Measurements from ENCODE around the gene VAC14. TPM values are rescaled to one million over a fixed set of nuclear protein-coding genes. Genes with fewer than 3 reads are reported as not detected.

Gene VAC14
- total and polyA plus RNA-seq, 9 donors: 19.5 to 28.9 (median 25.2) TPM

GRCh38 chr16:70687671-70688245 lies 113.2 kb downstream of the VAC14 start:
- Histone ChIP-seq H3K4me1 (ENCODE audit: control insufficient read depth, insufficient read depth, low read length) (peaks cover 91% of the 10 kb centered on the region), H3K9me3 (replicated peaks; ENCODE audit: control insufficient read depth, low read depth, low read length) (no peaks in the 10 kb centered on the region), H3K4me3 (ENCODE audit: low read length) (no peak overlapping the region), H3K36me3 (ENCODE audit: control insufficient read depth, insufficient read depth, low read length) (peaks cover 17% of the 10 kb centered on the region), H3K27me3 (ENCODE audit: control insufficient read depth, insufficient read depth, low read length) (no peaks in the 10 kb centered on the region), H3K27ac (ENCODE audit: low read length) (peak overlapping the region; percentile 98)
- 62% methylated on average over 17 of the region's 18 CpGs for WGBS (ENCODE audit: insufficient coverage)
- no peak for DNase-seq

DNA sequence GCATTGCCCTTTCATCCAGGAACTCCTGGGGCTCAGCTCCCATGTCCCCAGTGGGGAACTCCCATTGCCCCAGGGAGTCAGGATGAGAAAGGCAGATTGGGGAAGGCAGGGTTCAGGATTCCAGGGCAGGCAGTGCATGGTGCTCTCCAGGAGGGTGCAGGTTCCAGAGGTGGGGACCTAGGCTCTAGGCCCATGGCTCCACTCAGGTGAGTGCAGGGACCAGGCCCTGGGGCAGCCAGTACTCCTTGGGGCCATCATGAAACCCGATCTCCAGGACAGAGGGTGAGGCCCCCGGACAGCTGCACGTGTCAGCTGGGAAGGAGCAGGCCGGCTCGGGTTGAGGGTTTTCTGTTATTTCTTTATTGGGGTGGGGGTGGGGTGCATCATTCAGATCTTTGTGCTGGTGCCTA lies 113.9 kb downstream of the VAC14 start:
- H3K4me3 ChIP-seq (ENCODE audit: low read length): no peak overlapping the region
- WGBS (ENCODE audit: insufficient coverage): 60% methylated on average over 1 of the region's 5 CpGs
- H3K9me3 ChIP-seq (replicated peaks; ENCODE audit: control insufficient read depth, low read depth, low read length): no peaks in the 10 kb centered on the region
- H3K36me3 ChIP-seq (ENCODE audit: control insufficient read depth, insufficient read depth, low read length): peaks cover 18% of the 10 kb centered on the region
- peaks cover 91% of the 10 kb centered on the region for H3K4me1 ChIP-seq (ENCODE audit: control insufficient read depth, insufficient read depth, low read length)
- no peaks in the 10 kb centered on the region for H3K27me3 ChIP-seq (ENCODE audit: control insufficient read depth, insufficient read depth, low read length)
- peak; percentile 80 for DNase-seq
- H3K27ac ChIP-seq (ENCODE audit: low read length): peak overlapping the region; percentile 98

DNA sequence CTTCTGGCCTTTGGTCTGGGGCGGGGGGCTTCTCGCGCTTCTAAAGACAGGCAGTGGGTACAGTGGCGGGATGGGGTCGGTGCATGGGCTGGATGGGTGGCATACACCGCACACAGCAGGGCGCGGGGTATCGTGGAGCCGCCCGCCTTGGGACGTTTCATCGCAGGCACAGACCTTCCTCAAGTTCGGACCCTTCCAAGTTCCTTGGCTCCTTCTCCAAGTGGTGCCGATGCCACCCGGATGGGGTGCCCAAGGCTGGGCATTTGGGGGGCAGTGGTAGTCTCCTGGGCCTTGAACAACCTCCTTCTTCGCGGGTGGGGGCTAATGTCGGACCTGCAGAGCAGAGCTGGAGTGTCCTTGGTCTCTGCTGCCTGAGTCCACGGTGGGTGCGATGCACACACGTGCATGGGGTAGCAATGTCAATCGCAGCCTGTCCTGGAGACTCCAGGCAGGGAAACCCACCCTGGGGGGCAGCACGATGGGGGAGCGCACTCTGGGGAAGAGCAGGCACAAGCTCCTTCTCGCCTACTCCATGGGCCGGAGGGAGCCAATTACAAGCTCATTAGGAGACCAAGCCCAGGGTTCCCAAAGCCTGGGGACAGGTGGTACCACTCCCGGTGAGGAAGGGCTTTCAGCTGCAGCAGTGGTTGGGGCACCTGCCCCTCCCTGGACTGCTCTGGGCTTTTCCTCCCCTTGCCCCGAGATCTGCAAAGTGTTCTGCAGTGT lies 114.4 kb downstream of the VAC14 start:
- 29% methylated on average over 18 of the region's 29 CpGs for WGBS (ENCODE audit: insufficient coverage)
- no peak for DNase-seq
- H3K36me3 ChIP-seq (ENCODE audit: control insufficient read depth, insufficient read depth, low read length): peaks cover 24% of the 10 kb centered on the region
- no peaks in the 10 kb centered on the region for H3K27me3 ChIP-seq (ENCODE audit: control insufficient read depth, insufficient read depth, low read length)
- H3K9me3 ChIP-seq (replicated peaks; ENCODE audit: control insufficient read depth, low read depth, low read length): no peaks in the 10 kb centered on the region
- H3K4me1 ChIP-seq (ENCODE audit: control insufficient read depth, insufficient read depth, low read length): peaks cover 91% of the 10 kb centered on the region
- H3K4me3 ChIP-seq (ENCODE audit: low read length): peak overlapping the region; percentile 46
- H3K27ac ChIP-seq (ENCODE audit: low read length): peak overlapping the region; percentile 98

DNA sequence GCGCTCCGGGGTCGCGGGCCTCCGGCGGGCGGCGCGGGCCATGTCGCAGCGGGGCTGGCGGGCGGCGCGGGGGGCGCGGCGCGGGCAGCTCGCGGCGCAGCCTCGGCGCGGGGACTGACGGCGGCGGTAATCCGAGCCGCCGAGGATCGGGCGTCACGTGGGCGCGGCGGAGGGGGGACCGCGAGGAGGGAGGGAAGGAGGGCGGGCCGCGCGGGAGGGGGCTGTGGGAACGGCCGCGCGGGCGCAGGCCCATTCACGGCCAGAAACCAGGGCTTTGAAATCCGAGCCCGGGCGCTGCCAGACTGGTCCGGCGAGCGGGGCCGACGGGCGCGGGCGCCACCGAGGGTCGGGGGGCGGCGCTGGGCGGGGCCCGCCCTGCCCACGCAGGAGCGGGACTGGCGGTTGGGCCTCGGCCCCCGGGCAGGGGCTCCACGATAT lies 115.0 kb downstream of the VAC14 start, which contains the start of gene MTSS2:
MTSS2 (minus strand) TSS at position 116 of the 438 bp plus-strand sequence. CDS start 262 bp downstream, outside the sequence.
- Histone ChIP-seq H3K36me3 (ENCODE audit: control insufficient read depth, insufficient read depth, low read length) (peaks cover 28% of the 10 kb centered on the region), H3K27me3 (ENCODE audit: control insufficient read depth, insufficient read depth, low read length) (no peaks in the 10 kb centered on the region), H3K4me3 (ENCODE audit: low read length) (peak within 1 kb of the TSS; percentile 91), H3K27ac (ENCODE audit: low read length) (peak within 1 kb of the TSS; percentile 98), H3K9me3 (replicated peaks; ENCODE audit: control insufficient read depth, low read depth, low read length) (no peaks in the 10 kb centered on the region), H3K4me1 (ENCODE audit: control insufficient read depth, insufficient read depth, low read length) (peaks cover 91% of the 10 kb centered on the region)
- DNase-seq: peak; percentile 96
- WGBS (ENCODE audit: insufficient coverage): under 1% methylated on average over 64 of the region's 72 CpGs

DNA sequence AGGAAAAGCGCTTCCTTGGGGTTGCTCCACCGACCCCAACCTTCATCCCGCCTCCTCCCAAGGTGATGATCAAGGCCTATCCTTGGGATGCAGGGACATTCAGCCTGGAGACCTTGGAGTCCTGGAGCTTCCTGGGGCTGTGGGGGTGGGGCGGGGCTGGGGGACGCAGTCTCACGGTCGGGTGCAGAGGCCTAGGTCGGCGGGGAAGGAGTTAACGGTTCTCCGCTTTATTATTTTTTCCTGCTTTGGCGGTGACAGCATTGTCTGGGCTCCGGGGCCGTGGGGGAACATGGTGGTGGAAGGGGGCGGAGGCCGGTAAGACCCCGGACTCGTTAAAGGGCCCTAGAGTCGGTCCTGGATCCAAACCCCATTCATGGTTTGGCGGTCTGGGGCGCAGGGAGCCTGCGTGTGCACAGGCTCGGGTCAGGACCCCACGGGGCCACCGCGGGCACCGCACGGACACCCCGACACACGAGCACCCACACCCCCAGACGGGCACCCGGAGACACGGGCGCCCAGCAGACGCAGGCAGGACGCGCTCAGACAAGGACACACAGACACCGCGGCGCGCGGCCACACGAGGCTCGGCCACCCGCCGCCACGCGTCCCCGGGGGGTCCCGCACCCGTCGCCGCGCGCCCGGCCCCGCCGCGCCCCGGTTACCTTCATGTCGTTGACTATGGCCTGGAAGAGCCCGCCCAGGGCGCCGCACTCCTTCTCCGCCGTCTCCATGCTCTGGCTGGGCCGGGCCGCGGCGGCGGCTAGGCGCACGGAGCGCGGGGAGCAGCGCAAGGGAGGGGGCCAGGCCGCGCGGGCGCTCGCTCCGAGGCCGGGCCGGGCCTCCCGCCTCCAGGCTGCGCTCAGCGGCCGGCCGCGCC lies 115.7 kb downstream of the VAC14 start:
- H3K4me1 ChIP-seq (ENCODE audit: control insufficient read depth, insufficient read depth, low read length): peaks cover 91% of the 10 kb centered on the region
- no peak for DNase-seq
- peak overlapping the region; percentile 91 for H3K4me3 ChIP-seq (ENCODE audit: low read length)
- peaks cover 35% of the 10 kb centered on the region for H3K36me3 ChIP-seq (ENCODE audit: control insufficient read depth, insufficient read depth, low read length)
- peak overlapping the region; percentile 72 for H3K27ac ChIP-seq (ENCODE audit: low read length)
- WGBS (ENCODE audit: insufficient coverage): under 1% methylated on average over 77 of the region's 90 CpGs
- no peaks in the 10 kb centered on the region for H3K9me3 ChIP-seq (replicated peaks; ENCODE audit: control insufficient read depth, low read depth, low read length)
- H3K27me3 ChIP-seq (ENCODE audit: control insufficient read depth, insufficient read depth, low read length): no peaks in the 10 kb centered on the region

GRCh38 chr16:70684146-70685060 lies 116.6 kb downstream of the VAC14 start:
- DNase-seq: no peak
- H3K4me3 ChIP-seq (ENCODE audit: low read length): peak overlapping the region; percentile 91
- WGBS (ENCODE audit: insufficient coverage): 36% methylated on average over 5 of the region's 14 CpGs
- peaks cover 40% of the 10 kb centered on the region for H3K36me3 ChIP-seq (ENCODE audit: control insufficient read depth, insufficient read depth, low read length)
- no peaks in the 10 kb centered on the region for H3K27me3 ChIP-seq (ENCODE audit: control insufficient read depth, insufficient read depth, low read length)
- H3K9me3 ChIP-seq (replicated peaks; ENCODE audit: control insufficient read depth, low read depth, low read length): no peaks in the 10 kb centered on the region
- peaks cover 85% of the 10 kb centered on the region for H3K4me1 ChIP-seq (ENCODE audit: control insufficient read depth, insufficient read depth, low read length)
- peak overlapping the region; percentile 72 for H3K27ac ChIP-seq (ENCODE audit: low read length)

- H3K9me3 ChIP-seq (replicated peaks; ENCODE audit: control insufficient read depth, low read depth, low read length): no peaks in the 10 kb centered on the region
- H3K4me1 ChIP-seq (ENCODE audit: control insufficient read depth, insufficient read depth, low read length): peaks cover 74% of the 10 kb centered on the region
- H3K4me3 ChIP-seq (ENCODE audit: low read length): peak overlapping the region; percentile 91
- H3K27me3 ChIP-seq (ENCODE audit: control insufficient read depth, insufficient read depth, low read length): no peaks in the 10 kb centered on the region
- H3K27ac ChIP-seq (ENCODE audit: low read length): peak overlapping the region; percentile 29
- DNase-seq: no peak
- 74% methylated on average over 11 of the region's 13 CpGs for WGBS (ENCODE audit: insufficient coverage)
- H3K36me3 ChIP-seq (ENCODE audit: control insufficient read depth, insufficient read depth, low read length): peaks cover 51% of the 10 kb centered on the region
Observed at GRCh38 chr16:70683146-70683944, 117.6 kb downstream of the VAC14 start.

DNA sequence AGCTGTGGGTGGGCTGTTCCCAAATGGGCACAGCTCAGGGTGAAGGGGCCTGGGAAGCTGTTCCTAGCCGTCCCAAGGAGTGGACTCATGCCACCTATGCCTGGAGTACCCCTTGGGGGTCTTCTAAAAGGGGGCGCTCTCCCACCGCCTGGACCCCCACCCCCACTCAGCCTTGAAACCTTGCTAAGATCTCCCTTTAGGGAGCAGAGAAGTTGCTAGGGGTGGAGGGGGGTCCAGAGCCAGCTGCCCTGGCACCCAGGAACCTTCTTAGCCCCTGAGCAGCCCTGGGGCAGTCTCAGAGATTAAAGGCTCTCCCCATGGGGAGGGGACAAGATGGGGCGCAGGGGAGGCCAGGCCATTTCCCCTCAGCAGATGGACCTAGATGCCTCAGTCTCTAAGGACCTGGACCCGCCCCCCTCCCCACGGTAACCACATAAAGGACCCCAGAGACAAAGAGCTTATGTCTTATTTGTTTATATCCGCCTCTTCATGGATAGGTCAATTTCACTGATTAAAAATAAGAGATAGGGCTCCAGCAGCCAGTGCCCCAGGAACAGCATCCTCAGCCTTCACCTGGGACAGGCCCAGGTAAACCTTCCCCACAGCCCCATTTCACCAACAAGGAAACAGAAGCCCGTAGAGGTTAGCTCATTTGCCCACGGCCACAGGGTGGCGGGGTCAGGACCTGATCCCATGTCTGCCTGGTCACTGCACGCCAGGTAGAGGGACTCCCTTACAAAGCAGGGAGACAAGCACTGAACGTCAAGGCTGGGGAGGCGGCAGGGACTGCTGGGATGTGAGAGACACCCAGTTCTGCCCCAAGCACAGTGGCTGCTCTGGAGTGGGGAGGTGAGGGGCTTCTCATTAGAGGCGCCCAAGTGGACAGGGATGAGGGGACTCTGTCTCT lies 118.5 kb downstream of the VAC14 start:
- peak overlapping the region; percentile 1 for H3K4me3 ChIP-seq (ENCODE audit: low read length)
- peaks cover 59% of the 10 kb centered on the region for H3K36me3 ChIP-seq (ENCODE audit: control insufficient read depth, insufficient read depth, low read length)
- DNase-seq: no peak
- H3K27me3 ChIP-seq (ENCODE audit: control insufficient read depth, insufficient read depth, low read length): no peaks in the 10 kb centered on the region
- WGBS (ENCODE audit: insufficient coverage): 72% methylated on average over 6 of the region's 14 CpGs
- no peaks in the 10 kb centered on the region for H3K9me3 ChIP-seq (replicated peaks; ENCODE audit: control insufficient read depth, low read depth, low read length)
- H3K4me1 ChIP-seq (ENCODE audit: control insufficient read depth, insufficient read depth, low read length): peaks cover 66% of the 10 kb centered on the region
- peak overlapping the region; percentile 29 for H3K27ac ChIP-seq (ENCODE audit: low read length)

Data from muscle of leg (tissue), 11 donors.